ENCODE data around the gene FSTL1.

Gene FSTL1

GRCh38 chr3:120450600-120451271 is at the start of gene FSTL1:
Gene FSTL1, minus strand, starts transcription at chr3:120450992. Its CDS starts 246 bp downstream, at chr3:120450746.
- FAIRE-seq, result no peak

DNA sequence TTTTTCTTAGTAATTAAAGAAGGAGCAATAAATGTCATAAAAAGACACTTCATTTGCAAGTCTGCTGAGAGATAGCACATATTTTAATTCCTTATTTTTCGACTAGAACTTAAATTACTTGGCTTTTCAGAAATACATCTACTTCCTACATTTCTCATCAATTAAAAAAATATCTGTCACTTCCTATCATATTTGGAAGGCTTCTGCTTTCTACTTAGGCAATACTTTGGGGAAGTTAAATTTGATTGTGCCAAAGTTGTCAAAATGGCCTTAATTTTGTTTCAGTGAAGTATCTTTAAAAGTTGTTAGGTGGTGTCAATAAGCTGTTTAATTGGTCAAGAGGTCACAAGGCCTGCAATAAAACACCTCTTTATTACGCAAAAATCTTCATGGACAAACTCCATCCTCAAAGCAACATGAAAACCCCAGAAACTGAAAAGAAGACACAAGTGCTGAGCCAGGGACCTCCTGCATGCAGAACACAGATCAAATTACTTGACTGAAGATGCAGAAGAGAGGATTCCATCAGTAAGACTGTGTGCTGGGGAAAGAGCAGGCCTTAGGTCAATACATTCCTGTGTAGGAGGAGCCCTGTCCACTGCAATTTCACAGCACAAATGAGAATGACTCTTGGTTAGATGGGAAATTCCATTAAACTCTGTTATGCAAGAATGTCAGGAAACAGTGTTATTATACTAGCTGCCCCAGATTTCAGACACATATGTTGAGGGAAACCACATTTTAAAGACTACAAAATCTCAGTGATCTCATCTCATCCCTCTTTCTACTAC is 48.0 kb upstream of the FSTL1 start:
- no peak for FAIRE-seq

DNA sequence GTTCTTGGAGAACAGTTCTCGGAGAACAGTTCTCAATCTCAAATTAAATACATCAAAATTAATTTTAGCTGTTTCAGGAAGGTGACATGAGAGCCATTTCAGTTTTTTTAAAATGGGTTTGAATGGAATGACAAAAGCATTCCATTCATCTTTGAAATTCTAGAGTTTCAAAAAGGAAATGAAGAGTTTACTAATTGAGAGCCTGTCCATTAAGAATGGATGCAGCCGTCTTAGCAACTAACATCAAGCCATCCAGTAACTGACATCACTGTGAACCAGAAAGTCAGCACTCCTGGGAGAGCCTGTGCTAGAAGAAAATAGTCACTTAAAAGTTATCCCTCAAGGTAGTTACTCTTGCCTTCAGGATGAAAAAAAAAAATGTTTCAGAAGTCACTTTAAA is 47.0 kb upstream of the FSTL1 start:
- no peak for FAIRE-seq

- FAIRE-seq, result no peak
Measured at GRCh38 chr3:120497336-120497735, 46.5 kb upstream of the FSTL1 start.

GRCh38 chr3:120496278-120497002 is 45.6 kb upstream of the FSTL1 start:
- FAIRE-seq, result no peak

- FAIRE-seq, result no peak
Measured at GRCh38 chr3:120495809-120496208, 45.0 kb upstream of the FSTL1 start.

GRCh38 chr3:120492103-120492502 is 41.3 kb upstream of the FSTL1 start:
- no peak for FAIRE-seq

GRCh38 chr3:120489421-120489820 is 38.6 kb upstream of the FSTL1 start:
- no peak for FAIRE-seq

DNA sequence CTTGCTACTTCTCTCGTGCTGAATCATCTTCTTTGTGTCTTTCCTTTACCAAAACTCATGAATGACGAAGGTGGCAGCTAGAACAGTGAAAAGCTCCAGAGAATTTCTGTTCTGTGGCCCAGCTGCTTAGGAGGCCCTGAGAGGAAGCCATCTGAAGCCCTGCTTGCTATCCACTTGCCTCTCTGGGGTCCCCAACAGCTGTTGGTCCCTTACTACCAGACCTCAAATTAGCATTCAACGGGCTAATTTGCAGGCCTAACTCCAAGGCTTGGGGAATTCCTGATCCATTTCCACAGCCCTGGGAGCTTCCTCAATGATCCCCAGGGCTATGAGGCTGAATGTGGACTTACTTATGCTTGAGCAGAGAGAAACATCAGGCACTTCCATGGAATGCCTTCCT is 37.5 kb upstream of the FSTL1 start:
- no peak for FAIRE-seq

- FAIRE-seq, result no peak
Measured at GRCh38 chr3:120487191-120487650, 36.4 kb upstream of the FSTL1 start.

GRCh38 chr3:120481081-120481480 is 30.3 kb upstream of the FSTL1 start:
- FAIRE-seq, result no peak

DNA sequence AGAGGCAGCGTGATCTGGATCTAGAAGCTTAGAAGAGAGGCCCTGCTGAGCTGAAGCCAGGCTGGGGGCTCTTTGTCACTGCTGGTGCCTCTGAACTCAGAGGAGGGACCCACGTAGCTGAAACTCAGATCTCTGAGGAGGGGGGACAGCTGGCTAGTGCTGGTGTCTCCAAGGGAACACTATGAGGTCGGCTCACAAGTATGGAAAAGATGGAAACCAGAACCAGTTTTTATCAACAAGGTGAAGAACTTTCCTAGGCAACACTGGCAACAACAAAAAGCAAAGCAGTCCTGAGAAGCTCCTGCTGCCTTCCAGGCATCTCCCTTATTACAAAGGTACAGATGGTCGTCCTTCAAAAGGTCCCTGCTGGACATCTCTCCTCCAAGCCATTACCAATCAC is 27.0 kb upstream of the FSTL1 start:
- FAIRE-seq, result no peak

DNA sequence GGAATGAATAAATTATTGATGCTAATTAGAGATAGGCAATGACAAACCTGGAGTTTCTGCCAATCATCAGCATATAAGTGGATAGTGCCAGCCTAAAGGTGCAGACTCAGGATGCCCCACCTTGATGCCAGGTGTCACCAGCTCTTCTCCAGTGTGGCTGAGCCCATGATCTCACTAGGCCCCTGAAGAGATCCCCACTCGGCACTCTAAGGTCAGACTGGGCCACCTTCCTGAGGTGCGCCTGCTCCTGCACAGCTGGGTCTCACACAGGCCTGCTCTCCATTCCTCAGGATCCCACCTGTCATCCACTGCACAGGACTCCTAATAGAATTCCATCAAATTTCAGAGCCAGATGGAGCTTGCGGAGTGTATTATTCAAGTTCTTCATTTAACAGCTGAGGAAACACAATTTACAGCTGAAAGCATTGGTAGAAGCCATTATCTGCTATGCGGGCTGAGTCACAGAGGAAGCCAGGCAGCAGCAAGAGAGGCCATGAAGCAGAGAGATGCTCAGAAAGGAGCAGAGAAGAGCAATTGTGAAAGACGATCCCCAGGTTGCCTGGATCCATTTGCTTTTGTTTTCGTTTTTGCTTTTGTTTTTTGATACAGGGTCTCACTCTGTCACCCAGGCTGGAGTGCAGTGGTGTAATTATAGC is 25.1 kb upstream of the FSTL1 start:
- FAIRE-seq, result no peak

- no peak for FAIRE-seq
Measured at GRCh38 chr3:120473896-120474675, 23.3 kb upstream of the FSTL1 start.

- FAIRE-seq, result no peak
Measured at GRCh38 chr3:120473389-120473788, 22.6 kb upstream of the FSTL1 start.

DNA sequence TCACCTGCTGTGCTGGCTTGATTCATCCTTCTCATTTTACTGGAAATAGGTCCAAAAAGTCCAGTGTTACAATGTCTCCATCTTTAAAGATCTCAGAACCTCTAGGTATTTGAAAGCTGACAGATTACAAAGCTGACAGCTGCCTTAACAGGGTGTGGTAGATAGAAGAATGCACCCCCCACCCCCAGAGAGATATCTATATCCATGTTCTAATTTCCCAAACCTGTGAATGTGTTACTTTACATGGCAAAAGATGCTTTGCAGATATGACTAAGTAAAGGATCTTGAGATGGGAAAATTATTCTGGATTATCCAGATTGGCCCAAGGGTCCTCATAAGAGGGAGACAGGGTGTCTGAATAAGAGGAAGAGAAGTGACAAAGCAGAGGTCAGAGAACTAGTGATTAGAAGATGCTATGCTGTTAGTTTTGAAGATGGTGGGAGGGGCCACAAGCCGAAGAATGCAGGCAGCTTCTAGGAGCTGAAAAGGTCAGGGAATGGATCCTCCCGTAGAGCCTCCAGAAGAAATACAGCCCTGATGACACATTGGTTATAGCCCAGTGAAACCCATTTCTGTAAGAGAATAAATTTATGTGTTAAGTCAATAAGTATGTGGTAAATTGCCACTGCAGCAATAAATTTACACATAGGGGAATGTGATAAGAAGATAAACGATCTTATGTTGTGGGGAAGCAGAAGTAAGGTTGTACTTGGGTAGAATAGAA is 21.5 kb upstream of the FSTL1 start:
- no peak for FAIRE-seq

DNA sequence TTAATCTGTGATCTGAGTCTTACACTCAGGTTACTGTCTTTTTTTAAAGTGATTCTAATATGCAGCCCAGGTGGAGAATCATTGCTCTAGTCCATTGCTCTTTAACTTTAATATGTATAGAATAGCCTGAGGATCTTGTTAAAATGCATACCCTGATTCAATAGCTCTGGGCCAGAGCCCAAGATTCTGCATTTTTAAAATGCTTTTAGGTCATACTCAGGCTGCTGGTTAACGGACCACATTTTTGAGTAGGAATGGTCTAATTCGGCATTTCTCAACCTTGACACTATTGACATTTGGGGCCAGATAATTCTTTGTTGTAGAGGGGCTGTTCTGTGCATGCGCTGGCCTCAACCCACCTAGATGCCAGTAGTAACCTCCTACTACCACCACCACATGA is 20.9 kb upstream of the FSTL1 start:
- FAIRE-seq, result no peak

DNA sequence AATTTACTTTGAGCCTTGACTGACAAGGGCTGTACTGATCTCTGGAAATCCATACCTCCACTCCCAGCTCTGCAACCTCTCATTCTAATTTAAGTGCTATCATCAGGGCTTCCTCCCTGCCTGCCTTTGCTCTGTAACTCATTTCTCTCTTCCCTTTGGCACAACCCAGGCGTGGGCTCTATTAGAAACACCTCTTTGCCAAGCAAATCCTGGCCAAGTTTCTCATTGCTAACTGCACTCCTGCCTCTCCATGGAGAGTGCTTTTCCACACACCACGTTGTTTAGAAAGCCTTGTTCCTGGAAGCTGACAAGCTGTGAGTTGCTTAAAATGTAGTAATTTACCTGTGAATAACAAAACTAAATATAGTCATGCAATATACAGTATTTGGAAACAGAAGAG is 20.1 kb upstream of the FSTL1 start:
- peak; percentile 71 for FAIRE-seq

DNA sequence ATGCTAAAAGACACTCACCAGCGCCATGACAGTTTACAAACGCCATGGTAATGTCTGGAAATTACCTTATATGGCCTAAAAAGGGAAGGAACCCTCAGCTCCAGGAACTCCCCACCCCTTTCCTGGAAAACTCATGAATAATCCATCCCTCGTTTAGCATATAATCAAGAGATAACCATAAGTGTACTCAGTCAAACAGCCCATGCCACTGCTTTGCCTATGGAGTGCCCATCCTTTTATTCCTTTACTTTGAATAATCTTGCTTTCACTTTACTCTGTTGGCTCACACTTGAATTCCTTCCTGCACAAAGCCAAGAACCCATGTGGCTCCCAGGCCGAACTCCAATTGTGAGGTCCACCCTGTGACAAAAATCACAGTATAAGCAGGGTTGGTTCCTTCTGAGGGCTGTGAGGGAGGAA is 19.1 kb upstream of the FSTL1 start:
- no peak for FAIRE-seq

DNA sequence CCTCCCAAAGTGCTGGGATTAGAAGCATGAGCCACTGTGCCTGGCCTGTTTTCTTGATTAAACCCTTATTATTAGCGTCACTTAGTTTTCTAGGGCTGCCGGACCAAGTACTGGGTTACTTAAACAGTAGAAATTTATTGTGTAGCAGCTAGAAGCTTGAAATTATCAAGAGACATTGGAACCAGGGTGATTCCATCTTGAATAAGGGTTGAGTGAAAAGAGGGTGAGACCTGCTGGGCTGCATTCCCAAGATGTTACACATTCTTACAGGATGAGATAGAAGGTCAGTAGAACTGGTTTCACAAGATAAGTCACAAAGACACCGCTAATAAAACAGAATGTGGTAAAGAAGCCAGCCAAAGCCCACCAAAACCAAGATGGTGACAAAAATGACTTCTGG is 18.6 kb upstream of the FSTL1 start:
- no peak for FAIRE-seq

GRCh38 chr3:120468635-120469295 is 18.0 kb upstream of the FSTL1 start:
- FAIRE-seq, result no peak

Data from islet of Langerhans (tissue), 1 donor.